GM12874 (cell line): ENCODE measurements around the gene NUP210.

Experiments
- CTCF ChIP-seq: IDR thresholded peaks from 2 replicates; pipeline ENCODE4 v1.5.1; 2011; ENCODE audit warnings: low read depth, mild to moderate bottlenecking, control low read depth, low read length, moderate library complexity; ENCODE audit not compliant: insufficient read depth

Gene NUP210

GRCh38 chr3:13294442-13295351 is 125.4 kb downstream of the NUP210 start:
- no peak for TF ChIP-seq CTCF

- no peak for TF ChIP-seq CTCF
These were observed 127.7 kb downstream of the NUP210 start for GRCh38 chr3:13292375-13292774.

- TF ChIP-seq CTCF = no peak
These were observed 129.2 kb downstream of the NUP210 start for GRCh38 chr3:13290941-13291340.

- no peak for TF ChIP-seq CTCF
These were observed 130.3 kb downstream of the NUP210 start for GRCh38 chr3:13289771-13290285.

GRCh38 chr3:13288732-13289718 is 131.1 kb downstream of the NUP210 start:
- TF ChIP-seq CTCF = no peak

- no peak for TF ChIP-seq CTCF
These were observed 132.3 kb downstream of the NUP210 start for GRCh38 chr3:13287833-13288232.

GRCh38 chr3:13286873-13287272 is 133.2 kb downstream of the NUP210 start:
- TF ChIP-seq CTCF = no peak
